ENCODE results near the gene CRISP3.

DNA sequence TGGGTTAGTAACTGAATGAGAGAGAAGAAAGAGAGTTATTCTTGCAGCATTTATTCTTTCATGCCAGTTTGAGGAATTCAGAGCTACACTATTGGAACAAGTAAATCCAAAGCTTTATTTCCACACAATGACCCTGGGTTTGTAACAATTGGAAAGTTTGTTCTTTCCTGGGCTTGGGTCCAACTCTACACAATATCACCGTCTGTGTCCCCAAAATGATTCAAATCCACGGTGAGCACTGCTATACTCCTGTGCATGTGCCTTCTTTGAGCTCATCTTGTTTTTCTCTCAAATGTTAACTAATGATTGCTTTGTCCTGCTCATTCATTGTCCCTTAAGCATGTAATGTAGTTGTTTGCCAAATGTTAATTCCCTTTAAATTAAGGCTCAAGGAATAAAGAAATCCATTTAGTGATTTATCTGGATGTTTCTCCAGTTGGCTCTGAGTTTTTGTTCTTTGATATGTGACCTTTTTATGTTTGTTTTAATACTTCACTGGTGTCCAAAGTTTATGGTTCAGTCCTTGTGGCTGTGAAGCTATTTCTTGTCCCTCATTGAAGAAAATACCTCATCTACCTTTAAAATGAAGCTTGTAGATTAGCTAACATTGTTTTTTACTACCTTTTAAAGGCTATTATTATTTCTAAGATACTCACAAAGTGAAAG is 20.5 kb upstream of the CRISP3 start:
- TF ChIP-seq SREBF2 (IDR thresholded peaks at IDR 0.05; ENCODE audit: low read length) (no peak), POLR2A (IDR thresholded peaks at IDR 0.05; ENCODE audit: low read depth, low read length) (no peak)
